ENCODE data around the gene CHST14. TPM values are rescaled to one million over a fixed set of nuclear protein-coding genes. Genes with fewer than 3 reads are reported as not detected.

CHST14 gene
- polyA plus RNA-seq, 1 of the 3 experiments (the other 2 are of a cell fraction): 43.2 TPM

DNA sequence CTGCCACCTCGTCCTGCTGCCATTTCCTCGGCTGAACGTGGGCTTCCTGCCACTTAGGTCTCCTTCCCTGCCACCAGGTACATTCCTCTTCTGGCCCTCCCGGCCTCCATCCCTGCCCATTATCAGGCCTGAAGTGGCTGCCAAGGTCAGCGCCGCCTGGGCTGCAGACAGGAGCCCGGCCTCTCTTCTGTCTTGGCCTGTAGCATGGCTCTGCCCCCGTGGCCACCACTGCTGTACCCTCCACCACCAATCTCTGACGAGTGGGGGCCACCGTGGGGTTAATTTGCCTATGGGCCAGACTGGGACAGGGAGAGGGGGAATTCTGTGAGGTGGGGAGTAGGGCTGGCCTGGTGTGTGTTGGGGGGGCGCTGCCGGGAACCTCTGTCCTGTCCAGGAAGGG, 32.1 kb upstream of the CHST14 start:
- Histone ChIP-seq H3K27ac (ENCODE audit: low read depth in 2 of 2, low read length in 1 of 2) (no peak overlapping the region), H3K4me1 (ENCODE audit: control insufficient read depth in 1 of 2, insufficient read depth in 2 of 2, low read depth in 1 of 2, low read length in 1 of 2) (peaks cover 6 to 40% of the 10 kb centered on the region in 2 experiments; a peak in 3 of 4 replicates), H3F3A (replicated peaks; ENCODE audit: insufficient read depth) (no peaks in the 10 kb centered on the region), H3K4me2 (no peak overlapping the region), H2AFZ (ENCODE audit: low read depth) (no peak overlapping the region), H3K79me2 (ENCODE audit: insufficient read depth) (peaks cover 18% of the 10 kb centered on the region), H3K9me2 (no peaks in the 10 kb centered on the region), H3K27me3 (ENCODE audit: insufficient read depth) (no peaks in the 10 kb centered on the region; the same call in none of the 2 replicates), H3K9me3 (no peaks in the 10 kb centered on the region), H3K9ac (no peak overlapping the region), H4K20me1 (ENCODE audit: insufficient read depth) (peaks cover 17% of the 10 kb centered on the region), H3K36me3 (replicated peaks in 1 of 2; ENCODE audit: control insufficient read depth in 1 of 2, insufficient read depth in 2 of 2, low read length in 1 of 2) (no peaks in the 10 kb centered on the region), H3K4me3 (ENCODE audit: low read depth in 2 of 2, low read length in 1 of 2) (no peak overlapping the region)
- WGBS (ENCODE audit: low lambda C conversion rate): 91% methylated on average over 12 of the region's 12 CpGs
- ChIA-PET CTCF (interaction anchor here (1.1 to 2.0 kb wide), 4 partner anchors 16 to 159 kb away, joined by 3 to 16 read pairs (median 6); no protein-coding TSS in a partner anchor), POLR2A (no interaction called here)
- no peak for DNase-seq
- TF ChIP-seq NFIC (IDR thresholded peaks at IDR 0.05; ENCODE audit: borderline replicate concordance) (no peak), REST (IDR thresholded peaks at IDR 0.05; ENCODE audit: low read depth, low read length) (no peak), FOXJ3 (CRISPR knock-in tag; IDR thresholded peaks at IDR 0.05) (no peak), RXRA (IDR thresholded peaks at IDR 0.05; ENCODE audit: borderline replicate concordance, low read depth) (no peak), RFX5 (IDR thresholded peaks at IDR 0.05; ENCODE audit: low read length) (no peak), TAF1 (IDR thresholded peaks at IDR 0.05; ENCODE audit: borderline replicate concordance, low read depth, low read length) (no peak), ZBTB33 (IDR thresholded peaks at IDR 0.05; ENCODE audit: borderline replicate concordance, low read depth) (no peak)

- DNase-seq: peak; percentile 48
- 13% methylated on average over 9 of the region's 15 CpGs for WGBS (ENCODE audit: low lambda C conversion rate)
- Histone ChIP-seq H3K4me3 (ENCODE audit: low read depth in 2 of 2, low read length in 1 of 2) (peak overlapping the region; percentile 63 to 74), H3K9me2 (no peaks in the 10 kb centered on the region), H3K4me2 (peak overlapping the region; percentile 89), H3F3A (replicated peaks; ENCODE audit: insufficient read depth) (no peaks in the 10 kb centered on the region), H3K9me3 (no peaks in the 10 kb centered on the region), H3K4me1 (ENCODE audit: control insufficient read depth in 1 of 2, insufficient read depth in 2 of 2, low read depth in 1 of 2, low read length in 1 of 2) (peaks cover 6 to 40% of the 10 kb centered on the region in 2 experiments; a peak in 3 of 4 replicates), H3K79me2 (ENCODE audit: insufficient read depth) (peaks cover 26% of the 10 kb centered on the region), H3K27me3 (ENCODE audit: insufficient read depth) (no peaks in the 10 kb centered on the region; the same call in none of the 2 replicates), H3K9ac (peak overlapping the region; percentile 52), H3K27ac (ENCODE audit: low read depth in 2 of 2, low read length in 1 of 2) (no peak overlapping the region), H2AFZ (ENCODE audit: low read depth) (peak overlapping the region; percentile 83; the same call in 1 of the 2 replicates), H4K20me1 (ENCODE audit: insufficient read depth) (peaks cover 25% of the 10 kb centered on the region), H3K36me3 (replicated peaks in 1 of 2; ENCODE audit: control insufficient read depth in 1 of 2, insufficient read depth in 2 of 2, low read length in 1 of 2) (no peaks in the 10 kb centered on the region)
- ChIA-PET CTCF (interaction anchor here (0.7 to 3.3 kb wide), 12 partner anchors 12 to 165 kb away, joined by 3 to 16 read pairs (median 5); partner anchors contain the start of genes CHST14, DISP2 and INAFM2), POLR2A (interaction anchor here (0.8 to 1.2 kb wide), 2 partner anchors 34 to 57 kb away, joined by 3 read pairs; partner anchors contain the start of genes IVD and KNSTRN)
- no peak for TF ChIP-seq FOXJ3 (CRISPR knock-in tag; IDR thresholded peaks at IDR 0.05)
Observed at GRCh38 chr15:40439461-40439959, 31.3 kb upstream of the CHST14 start.

Data from SK-N-SH (cell line).